Liver (tissue), 9 donors: ENCODE measurements around the gene LIPM. TPM values are rescaled to one million over a fixed set of nuclear protein-coding genes. Genes with fewer than 3 reads are reported as not detected.

Source experiments
- DNase-seq: peaks from one replicate; pipeline ENCODE4 v3.0.0-alpha.2; 2017; ENCODE audit warnings: low spot score
- H3K27ac ChIP-seq, 2 donors: one replicate each; pipeline ENCODE4 v1.7.0; 2013; ENCODE audit warnings: inconsistent platforms in 2 of 2, low read length in 2 of 2, control low read depth in 1 of 2, low read depth in 1 of 2, mild to moderate bottlenecking in 1 of 2
- H3K27me3 ChIP-seq, 4 donors: one replicate each; pipeline versions ENCODE4 v1.6.1 to v1.7.0; 2013; ENCODE audit warnings: low read length in 3 of 4, inconsistent platforms in 1 of 4, mild to moderate bottlenecking in 1 of 4, moderate library complexity in 1 of 4; ENCODE audit not compliant: control insufficient read depth in 4 of 4, insufficient read depth in 4 of 4
- H3K36me3 ChIP-seq, 4 donors: one replicate each; pipeline versions ENCODE4 v1.6.1 to v1.7.0; 2013; ENCODE audit warnings: low read length in 3 of 4, mild to moderate bottlenecking in 3 of 4, low read depth in 1 of 4, moderate library complexity in 1 of 4; ENCODE audit not compliant: control insufficient read depth in 4 of 4, insufficient read depth in 3 of 4
- H3K4me1 ChIP-seq, 4 donors: one replicate each; pipeline versions ENCODE4 v1.6.1 to v1.7.0; 2013; ENCODE audit warnings: low read length in 3 of 4, mild to moderate bottlenecking in 3 of 4, moderate library complexity in 1 of 4; ENCODE audit not compliant: control insufficient read depth in 4 of 4, insufficient read depth in 4 of 4
- H3K4me3 ChIP-seq, 3 donors: one replicate each; pipeline versions ENCODE4 v1.6.1 to v1.7.0; 2013; ENCODE audit warnings: low read length in 3 of 3, control low read depth in 1 of 3, low read depth in 1 of 3, mild to moderate bottlenecking in 1 of 3
- H3K9ac ChIP-seq, 2 donors: one replicate each; pipeline ENCODE4 v1.7.0; 2013; ENCODE audit warnings: low read length in 2 of 2, mild to moderate bottlenecking in 2 of 2, moderate library complexity in 2 of 2, control low read depth in 1 of 2, low read depth in 1 of 2
- H3K9me3 ChIP-seq, 4 donors: one replicate each; pipeline versions ENCODE4 v1.6.1 to v1.7.0; 2013; ENCODE audit warnings: low read length in 3 of 4; ENCODE audit not compliant: control insufficient read depth in 4 of 4
- CTCF ChIP-seq: fragments of 150-350 bp; IDR thresholded peaks from 2 replicates; pipeline ENCODE4 v1.5.1; 2017; ENCODE audit warnings: improper control_type of control experiment, low read depth, low read length; ENCODE audit not compliant: missing input control
- FOXA1 ChIP-seq: IDR thresholded peaks from 2 replicates; pipeline ENCODE4 v1.6.1; 2016; ENCODE audit warnings: antibody characterized with exemption
- FOXA2 ChIP-seq: IDR thresholded peaks from 2 replicates; pipeline ENCODE4 v1.6.1; 2016; ENCODE audit warnings: antibody characterized with exemption
- GABPA ChIP-seq, 2 donors: IDR thresholded peaks in 1 of 2; conservative IDR thresholded peaks in 1 of 2; 2 replicates each; pipeline ENCODE4 v1.6.1; 2016; ENCODE audit warnings: antibody characterized with exemption in 2 of 2, mild to moderate bottlenecking in 1 of 2, moderate library complexity in 1 of 2
- HNF4A ChIP-seq, 2 donors: conservative IDR thresholded peaks; 2 replicates each; pipeline ENCODE4 v1.6.1; 2016; ENCODE audit warnings: antibody characterized with exemption in 2 of 2, mild to moderate bottlenecking in 2 of 2
- JUND ChIP-seq, 2 donors: IDR thresholded peaks; 2 replicates each; pipeline ENCODE4 v1.6.1; 2016; ENCODE audit warnings: antibody characterized with exemption in 2 of 2
- MAX ChIP-seq: IDR thresholded peaks from 2 replicates; pipeline ENCODE4 v1.6.1; 2016; ENCODE audit warnings: antibody characterized with exemption
- RAD21 ChIP-seq, 2 donors: IDR thresholded peaks; 2 replicates each; pipeline ENCODE4 v1.6.1; 2016; ENCODE audit warnings: antibody characterized with exemption in 2 of 2, mild to moderate bottlenecking in 2 of 2
- REST ChIP-seq: IDR thresholded peaks from 2 replicates; pipeline ENCODE4 v1.6.1; 2016; ENCODE audit warnings: antibody characterized with exemption, mild to moderate bottlenecking
- RXRA ChIP-seq, 2 donors: IDR thresholded peaks; 2 replicates each; pipeline ENCODE4 v1.6.1; 2017 to 2018; ENCODE audit warnings: antibody characterized with exemption in 2 of 2, mild to moderate bottlenecking in 1 of 2
- SP1 ChIP-seq: IDR thresholded peaks from 2 replicates; pipeline ENCODE4 v1.6.1; 2018; ENCODE audit warnings: antibody characterized with exemption, mild to moderate bottlenecking
- TAF1 ChIP-seq: conservative IDR thresholded peaks from 2 replicates; pipeline ENCODE4 v1.6.1; 2016; ENCODE audit warnings: antibody characterized with exemption, mild to moderate bottlenecking
- YY1 ChIP-seq: IDR thresholded peaks from 2 replicates; pipeline ENCODE4 v1.6.1; 2016; ENCODE audit warnings: antibody characterized with exemption, mild to moderate bottlenecking
- ZBTB33 ChIP-seq: IDR thresholded peaks from 2 replicates; pipeline ENCODE4 v1.6.1; 2016; ENCODE audit warnings: antibody characterized with exemption
- WGBS: extraction: QIAGEN DNeasy Blood & Tissue Kit; methylation state at CpG from one replicate; pipeline ENCODE4 v1.1.7; 2013; 5-methylcytosine and 5-hydroxymethylcytosine counted together
- polyA plus RNA-seq, 2 donors: library from polyadenylated mRNA; stranded (reverse) in 1 of 2; unstranded in 1 of 2; fragments of 200-250 nt in 1 of 2; fragments of >200 nt in 1 of 2; fragmentation: Nextera tagmentation in 1 of 2; extraction: Ambion mirVana in 1 of 2; gene quantifications; one replicate each; pipeline versions ENCODE4 v1.2.1 to v1.2.3, GENCODE V29; 2013 to 2015
- total RNA-seq, 2 donors: library from RNA; depleted of rRNA; stranded (reverse); fragments of >200 nt; gene quantifications; one replicate each; pipeline ENCODE4 v1.2.3, GENCODE V29; 2014
- donor health status: healthy.
- donor health status: healthy.
- donor health status: healthy.
- donor health status: healthy.
- donor health status: healthy.

LIPM gene
- total and polyA plus RNA-seq, 4 donors: not detected

- Histone ChIP-seq H3K9me3 (no peaks in the 10 kb centered on the region), H3K27ac (no peak overlapping the region), H3K9ac (no peak overlapping the region), H3K4me3 (no peak overlapping the region), H3K36me3 (no peaks in the 10 kb centered on the region), H3K27me3 (no peaks in the 10 kb centered on the region), H3K4me1 (peaks cover 0 to 4% (median 0%) of the 10 kb centered on the region in 4 donors)
- no peak for DNase-seq
- 67% methylated on average over 4 of the region's 4 CpGs for WGBS
- no peak for TF ChIP-seq YY1
- peak; percentile 65 for TF ChIP-seq CTCF
- TF ChIP-seq RAD21 (IDR thresholded peaks at IDR 0.05): peak; percentile 90 to 91
Measured at GRCh38 chr10:88865281-88865876, 62.8 kb downstream of the LIPM start.

GRCh38 chr10:88866454-88866853 is 63.9 kb downstream of the LIPM start:
- no peak overlapping the region for H3K4me3 ChIP-seq
- TF ChIP-seq REST (no peak), FOXA2 (no peak), FOXA1 (no peak), YY1 (no peak), ZBTB33 (no peak), HNF4A (conservative IDR thresholded peaks at IDR 0.05) (no peak)
- peaks cover 0 to 4% (median 0%) of the 10 kb centered on the region in 4 donors for H3K4me1 ChIP-seq
- no peak for DNase-seq
- H3K27me3 ChIP-seq: no peaks in the 10 kb centered on the region
- H3K9me3 ChIP-seq: no peaks in the 10 kb centered on the region
- no peak overlapping the region for H3K9ac ChIP-seq
- H3K36me3 ChIP-seq: no peaks in the 10 kb centered on the region
- H3K27ac ChIP-seq: no peak overlapping the region
- 98% methylated on average over 2 of the region's 2 CpGs for WGBS

GRCh38 chr10:88870089-88870488 is 67.6 kb downstream of the LIPM start:
- Histone ChIP-seq H3K9ac (no peak overlapping the region), H3K4me1 (peaks cover 0 to 3% (median 0%) of the 10 kb centered on the region in 4 donors), H3K27ac (no peak overlapping the region), H3K4me3 (no peak overlapping the region), H3K9me3 (no peaks in the 10 kb centered on the region), H3K36me3 (no peaks in the 10 kb centered on the region), H3K27me3 (no peaks in the 10 kb centered on the region)
- DNase-seq: no peak
- TF ChIP-seq FOXA2: no peak
- no peak for TF ChIP-seq SP1
- TF ChIP-seq TAF1: no peak
- no peak for TF ChIP-seq JUND (IDR thresholded peaks at IDR 0.05)
- no peak for TF ChIP-seq RAD21 (IDR thresholded peaks at IDR 0.05)
- TF ChIP-seq RXRA (IDR thresholded peaks at IDR 0.05): no peak
- no peak for TF ChIP-seq YY1
- TF ChIP-seq GABPA (IDR thresholded peaks at IDR 0.05 in 1 of 2, conservative IDR thresholded peaks at IDR 0.05 in 1 of 2): no peak
- TF ChIP-seq MAX: no peak
